IMR-90 (cell line): ENCODE data around the gene TEX44. TPM values are rescaled to one million over a fixed set of nuclear protein-coding genes. Genes with fewer than 3 reads are reported as not detected.

Source experiments
- ATAC-seq: fragments of 200-7000 bp; cut with Tn5 transposase; 2 replicates; pipeline ENCODE4 v1.9.1; 2020; ENCODE audit warnings: low read depth, mild to moderate bottlenecking, moderate library complexity
- Bru-seq: library from RNA; stranded (reverse); fragments of 400-500 nt; gene quantifications from one replicate; lab custom pipeline; 2021; lab: Mats Ljungman, UMichigan
- BruChase-seq, 2 experiments: library from RNA; stranded (reverse); fragments of 400-500 nt; gene quantifications; one replicate each; lab custom pipeline; 2021; lab: Mats Ljungman, UMichigan
- BruUV-seq: library from RNA; stranded (reverse); fragments of 400-500 nt; replicated peaks from 2 replicates; lab custom pipeline; 2021; lab: Mats Ljungman, UMichigan
- CTCF ChIA-PET: fragments of 300-600 bp; formaldehyde crosslinking; extraction: SDS; loops from one replicate; lab custom pipeline; 2021; ENCODE audit warnings: antibody characterized with exemption; lab: Yijun Ruan, JAX
- POLR2A ChIA-PET: fragments of 300-600 bp; sonication (Branson Sonifier 250); formaldehyde crosslinking; loops from one replicate; lab custom pipeline; 2022; ENCODE audit warnings: antibody characterized with exemption; ENCODE audit not compliant: unreplicated experiment; lab: Charles Lee
- DNase-seq: peaks from one replicate; pipeline ENCODE4 v3.0.0; 2013
- H2AFZ ChIP-seq: replicated peaks from 2 replicates; pipeline ENCODE3; 2013; ENCODE audit warnings: low read length, mild to moderate bottlenecking; ENCODE audit not compliant: poor library complexity
- H2AK5ac ChIP-seq: 2 replicates; pipeline ENCODE4 v1.6.1; 2013; ENCODE audit warnings: low read depth, low read length, inconsistent platforms
- H2AK9ac ChIP-seq: replicated peaks from 2 replicates; pipeline ENCODE3; 2013; ENCODE audit warnings: mild to moderate bottlenecking, low read depth, low read length, moderate library complexity; ENCODE audit not compliant: poor library complexity
- H2BK120ac ChIP-seq: 2 replicates; pipeline ENCODE4 v1.6.1; 2013; ENCODE audit warnings: low read depth, low read length, inconsistent platforms
- H2BK15ac ChIP-seq: 3 replicates; pipeline ENCODE4 v1.6.1; 2013; ENCODE audit warnings: low read depth, low read length, inconsistent platforms
- H2BK20ac ChIP-seq: 2 replicates; pipeline ENCODE4 v1.6.1; 2013; ENCODE audit warnings: low read depth, mild to moderate bottlenecking, inconsistent platforms, low read length, moderate library complexity
- H2BK5ac ChIP-seq: 2 replicates; pipeline ENCODE4 v1.6.1; 2013; ENCODE audit warnings: mild to moderate bottlenecking, low read depth, low read length, inconsistent platforms; ENCODE audit not compliant: poor library complexity, severe bottlenecking
- H3K14ac ChIP-seq: replicated peaks from 2 replicates; pipeline ENCODE4 v1.6.1; 2013; ENCODE audit warnings: low read depth, low read length, inconsistent platforms
- H3K18ac ChIP-seq: 2 replicates; pipeline ENCODE4 v1.6.1; 2013; ENCODE audit warnings: low read depth, low read length, control low read depth
- H3K23ac ChIP-seq: 2 replicates; pipeline ENCODE4 v1.6.1; 2013; ENCODE audit warnings: low read depth, low read length, inconsistent platforms
- H3K27ac ChIP-seq: 2 replicates; pipeline ENCODE4 v1.5.1; 2013; ENCODE audit warnings: mild to moderate bottlenecking, control low read depth, low read length; ENCODE audit not compliant: insufficient read depth
- H3K27me3 ChIP-seq: 2 replicates; pipeline ENCODE4 v1.6.1; 2013; ENCODE audit warnings: low read length; ENCODE audit not compliant: control insufficient read depth, insufficient read depth
- H3K36me3 ChIP-seq: 2 replicates; pipeline ENCODE4 v1.6.1; 2013; ENCODE audit warnings: low read length, mixed read lengths; ENCODE audit not compliant: control insufficient read depth, insufficient read depth
- H3K4ac ChIP-seq: 2 replicates; pipeline ENCODE4 v1.6.1; 2013; ENCODE audit warnings: low read depth, low read length, inconsistent platforms
- H3K4me1 ChIP-seq: 2 replicates; pipeline ENCODE4 v1.6.1; 2013; ENCODE audit warnings: low read length, mixed read lengths; ENCODE audit not compliant: control insufficient read depth, insufficient read depth
- H3K4me2 ChIP-seq: 2 replicates; pipeline ENCODE4 v1.6.1; 2013; ENCODE audit warnings: low read depth, mild to moderate bottlenecking, control low read depth, low read length, moderate library complexity
- H3K4me3 ChIP-seq: 2 replicates; pipeline ENCODE4 v1.5.1; 2013; ENCODE audit warnings: low read depth, mild to moderate bottlenecking, control low read depth, low read length, moderate library complexity; ENCODE audit not compliant: insufficient read depth
- H3K56ac ChIP-seq: 2 replicates; pipeline ENCODE4 v1.6.1; 2013; ENCODE audit warnings: low read length, inconsistent platforms; ENCODE audit not compliant: insufficient read depth; ENCODE audit errors: extremely low read depth
- H3K79me1 ChIP-seq, 2 experiments: 2 replicates each; pipeline ENCODE4 v1.6.1; 2013; ENCODE audit warnings: low read length in 2 of 2, inconsistent platforms in 1 of 2, low read depth in 1 of 2
- H3K9ac ChIP-seq: 2 replicates; pipeline ENCODE4 v1.6.1; 2013; ENCODE audit warnings: low read depth, low read length, control low read depth
- H3K9me1 ChIP-seq: 2 replicates; pipeline ENCODE4 v1.6.1; 2013; ENCODE audit warnings: low read length, inconsistent platforms; ENCODE audit not compliant: insufficient read depth
- H3K9me3 ChIP-seq: 2 replicates; pipeline ENCODE4 v1.6.1; 2013; ENCODE audit warnings: low read length; ENCODE audit not compliant: control insufficient read depth, insufficient read depth
- H4K20me1 ChIP-seq: 2 replicates; pipeline ENCODE4 v1.6.1; 2013; ENCODE audit warnings: low read length, inconsistent platforms; ENCODE audit not compliant: insufficient read depth
- H4K5ac ChIP-seq: 2 replicates; pipeline ENCODE4 v1.6.1; 2013; ENCODE audit warnings: mild to moderate bottlenecking, low read depth, low read length, control low read depth
- H4K8ac ChIP-seq, 2 experiments: 2 replicates each; pipeline ENCODE4 v1.6.1; 2013; ENCODE audit warnings: low read depth in 2 of 2, low read length in 2 of 2, control low read depth in 1 of 2, inconsistent platforms in 1 of 2
- H4K91ac ChIP-seq: 2 replicates; pipeline ENCODE4 v1.6.1; 2013; ENCODE audit warnings: low read depth, low read length, inconsistent platforms; ENCODE audit not compliant: insufficient read depth
- FOS ChIP-seq: fragments of 150-350 bp; IDR thresholded peaks from 2 replicates; pipeline ENCODE4 v1.6.1; 2016; ENCODE audit warnings: low read depth, low read length
- MXI1 ChIP-seq: IDR thresholded peaks from 2 replicates; pipeline ENCODE4 v1.6.1; 2012; ENCODE audit warnings: low read depth, mild to moderate bottlenecking, low read length, moderate library complexity, borderline replicate concordance
- POLR2A ChIP-seq: IDR thresholded peaks from 2 replicates; pipeline ENCODE4 v1.6.1; 2012; ENCODE audit warnings: mild to moderate bottlenecking, low read depth, low read length
- WGBS, 2 experiments: methylation state at CpG; one replicate each; pipeline versions ENCODE4 v1.1.5 to v1.1.7; 2013; ENCODE audit warnings: missing lambda C conversion rate in 2 of 2; ENCODE audit not compliant: insufficient read length in 1 of 2; ENCODE audit errors: extremely low coverage in 2 of 2; 5-methylcytosine and 5-hydroxymethylcytosine counted together
- dilution Hi-C: fragments of 300-500 bp; cut with HindIII; formaldehyde crosslinking; loops from one replicate; pipeline ENCODE4 v1.14.3; 2018; ENCODE audit warnings: low sequenced_read_pairs; ENCODE audit not compliant: unreplicated experiment
- in situ Hi-C: fragments of 300-500 bp; cut with MboI; formaldehyde crosslinking; loops from 3 replicates; pipeline ENCODE4 v1.14.3; 2019; ENCODE audit warnings: low sequenced_read_pairs, inconsistent platforms, mixed read lengths
- intact Hi-C: fragments of 100-400 bp; cut with micrococcal nuclease; formaldehyde crosslinking; loops from 2 replicates; pipeline ENCODE4 v1.10.0; 2022
- long read RNA-seq: library from polyadenylated mRNA; unstranded; transcript quantifications from one replicate; pipeline ENCODE4 v2.0.0, GENCODE V29; 2021; ENCODE audit not compliant: unreplicated experiment
- polyA plus RNA-seq, 3 experiments: library from polyadenylated mRNA; depleted of rRNA; stranded (reverse); fragments of >200 nt; gene quantifications; 2 replicates each; pipeline ENCODE4 v1.2.3, GENCODE V29; 2012; ENCODE audit warnings: low replicate concordance in 1 of 3
- total RNA-seq: library from RNA; depleted of rRNA; stranded (reverse); fragments of >200 nt; gene quantifications from 2 replicates; pipeline ENCODE4 v1.2.3, GENCODE V29; 2012; rRNA removed

Gene TEX44
- total RNA-seq: not detected in 2 replicates
- not detected in 2 replicates for polyA plus RNA-seq (2012; rRNA removed)
- polyA plus RNA-seq (2012; cell fraction: cytosol; rRNA removed): not detected in 2 replicates
- not detected in 2 replicates for polyA plus RNA-seq (2012; cell fraction: nucleus; rRNA removed; ENCODE audit: low replicate concordance)
- Bru-seq, nascent RNA: not detected
- BruChase-seq, experiment 1, labeled RNA remaining after a 6-hour chase: not detected
- not detected for BruChase-seq, experiment 2, labeled RNA remaining after a 2-hour chase
- long read RNA-seq: 0 reads

DNA sequence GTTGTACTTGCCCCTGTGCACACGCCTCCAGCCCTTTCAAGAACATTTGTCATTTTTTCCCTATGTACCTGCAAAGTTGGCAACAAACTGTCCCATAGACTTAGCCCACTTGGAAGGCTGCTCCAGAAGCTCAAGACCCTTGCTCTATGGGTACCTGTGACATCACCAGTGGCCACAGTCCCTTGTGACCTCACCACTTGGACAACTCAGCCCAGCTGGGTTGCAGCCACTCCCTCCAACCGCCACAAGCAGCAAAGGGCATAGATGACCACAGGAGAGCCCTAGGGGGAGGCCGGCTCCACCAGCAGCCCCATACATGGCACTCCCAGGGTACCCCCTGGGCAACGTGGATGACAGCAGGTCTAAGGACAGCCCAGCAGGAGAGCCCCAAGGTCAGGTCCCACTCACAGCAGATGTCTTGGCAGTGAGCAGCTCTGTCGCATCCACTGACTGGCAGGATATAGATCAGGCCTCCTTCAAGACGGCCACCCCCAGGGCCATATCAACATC, at the start of gene TEX44:
TEX44 (plus strand) TSS at position 229 of the 510 bp plus-strand sequence; CDS start at position 317, 88 bp downstream.
- intact Hi-C loops: no loop called here
- 59% methylated on average over 3 of the region's 6 CpGs; no CpG with 5 or more reads in 1 of the 2 experiments for WGBS, 2 experiments
- POLR2A ChIA-PET: no interaction called here

More for the DNA sequence above, at the start of gene TEX44:
- H3K56ac ChIP-seq: no peak within 1 kb of the TSS
- in situ Hi-C loops: no loop called here
- no peak for DNase-seq
- no peaks in the 10 kb centered on the region for H3K36me3 ChIP-seq
- H3K4me1 ChIP-seq: no peaks in the 10 kb centered on the region
- H3K9me3 ChIP-seq: peaks cover 2% of the 10 kb centered on the region; the same call in 1 of the 2 replicates
- H3K79me1 ChIP-seq: no peaks in the 10 kb centered on the region
- H2AK5ac ChIP-seq: no peak within 1 kb of the TSS
- no peak within 1 kb of the TSS for H4K5ac ChIP-seq
- dilution Hi-C loops: no loop called here
- no peak within 1 kb of the TSS for H3K9ac ChIP-seq
- no peak within 1 kb of the TSS for H3K4me3 ChIP-seq
- no peak within 1 kb of the TSS for H3K18ac ChIP-seq
- no peak within 1 kb of the TSS for H2BK20ac ChIP-seq
- H3K23ac ChIP-seq: no peak within 1 kb of the TSS
- BruUV-seq: no TSS peak
- H2BK15ac ChIP-seq: no peak within 1 kb of the TSS
- no peak within 1 kb of the TSS for H4K91ac ChIP-seq
- no peak within 1 kb of the TSS for H3K4me2 ChIP-seq
- no peak within 1 kb of the TSS for H3K27ac ChIP-seq
- ATAC-seq: no peak
- H2BK5ac ChIP-seq: no peak within 1 kb of the TSS
- 0 out of 2 replicates have a peak, but pooled peaks cover 5% of the 10 kb centered on the region for H3K9me1 ChIP-seq
- CTCF ChIA-PET: no interaction called here
- no peak within 1 kb of the TSS for H3K14ac ChIP-seq
- no peak within 1 kb of the TSS for H4K8ac ChIP-seq
- H3K27me3 ChIP-seq: peaks cover 22% of the 10 kb centered on the region
- H2AK9ac ChIP-seq: no peak within 1 kb of the TSS
- H4K20me1 ChIP-seq: no peaks in the 10 kb centered on the region
- no peak within 1 kb of the TSS for H3K4ac ChIP-seq
- TF ChIP-seq FOS: no peak
- no peak for TF ChIP-seq MXI1
- TF ChIP-seq POLR2A: no peak
- no peak within 1 kb of the TSS for H2BK120ac ChIP-seq
- no peak within 1 kb of the TSS for H2AFZ ChIP-seq
